GM21619 (cell line): Measurements from ENCODE around the gene HOXC12.

Experiments
- ATAC-seq: cut with Tn5 transposase; IDR thresholded peaks from one replicate; pipeline ENCODE4 v1.9.1; 2021; ENCODE audit not compliant: unreplicated experiment

HOXC12 gene

GRCh38 chr12:53971129-53971528, 16.4 kb downstream of the HOXC12 start:
- ATAC-seq: no peak

DNA sequence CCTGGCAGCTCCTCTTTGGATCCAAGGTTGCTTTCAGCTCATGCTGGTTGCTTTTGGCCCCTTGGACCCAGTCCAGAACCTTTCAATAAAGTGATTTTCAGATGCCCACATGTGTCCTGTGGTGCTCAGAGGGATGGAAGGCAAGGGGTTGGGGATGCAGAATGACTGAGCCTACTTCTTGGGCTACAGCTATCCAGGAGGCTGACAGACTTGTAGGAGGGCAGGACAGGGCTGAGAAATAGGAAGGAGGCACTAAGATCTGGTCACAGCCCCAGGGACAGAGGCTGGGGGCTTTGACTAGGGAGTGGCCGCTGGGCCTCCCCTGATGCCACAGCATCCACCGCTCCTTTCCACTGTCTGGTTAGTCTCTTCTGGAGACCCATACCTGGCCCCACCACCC, 17.0 kb downstream of the HOXC12 start:
- ATAC-seq: no peak

GRCh38 chr12:53972152-53972702, 17.5 kb downstream of the HOXC12 start:
- no peak for ATAC-seq

DNA sequence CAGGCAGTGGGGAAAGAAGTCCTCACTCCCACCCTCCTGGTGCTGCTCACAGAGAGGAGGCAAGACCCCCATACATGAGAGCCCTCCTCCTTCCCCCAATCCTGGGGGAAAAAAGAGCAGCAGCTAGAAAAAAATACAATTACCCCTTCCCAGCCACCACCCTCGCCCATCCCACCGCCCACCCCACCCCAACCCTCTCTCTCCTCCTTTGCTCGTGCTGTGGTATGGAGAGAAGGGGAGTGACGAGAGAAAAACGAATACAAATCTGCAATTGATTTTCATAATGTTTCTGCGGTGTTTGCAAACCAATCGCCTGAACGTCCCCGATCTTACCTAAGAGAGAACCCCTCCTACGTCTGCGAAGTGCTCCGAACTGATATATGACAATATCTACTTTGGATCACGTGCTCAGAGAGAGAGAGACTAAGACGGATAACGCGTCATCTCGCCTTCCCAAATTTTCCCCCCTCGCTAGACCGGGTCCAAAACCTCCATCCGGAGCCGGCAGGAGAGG, 18.1 kb downstream of the HOXC12 start, which contains the start of gene HOXC11:
Gene HOXC11 (plus strand): TSS at position 405 of the 514 bp plus-strand sequence. CDS start 116 bp downstream, outside the sequence.
- no peak for ATAC-seq

DNA sequence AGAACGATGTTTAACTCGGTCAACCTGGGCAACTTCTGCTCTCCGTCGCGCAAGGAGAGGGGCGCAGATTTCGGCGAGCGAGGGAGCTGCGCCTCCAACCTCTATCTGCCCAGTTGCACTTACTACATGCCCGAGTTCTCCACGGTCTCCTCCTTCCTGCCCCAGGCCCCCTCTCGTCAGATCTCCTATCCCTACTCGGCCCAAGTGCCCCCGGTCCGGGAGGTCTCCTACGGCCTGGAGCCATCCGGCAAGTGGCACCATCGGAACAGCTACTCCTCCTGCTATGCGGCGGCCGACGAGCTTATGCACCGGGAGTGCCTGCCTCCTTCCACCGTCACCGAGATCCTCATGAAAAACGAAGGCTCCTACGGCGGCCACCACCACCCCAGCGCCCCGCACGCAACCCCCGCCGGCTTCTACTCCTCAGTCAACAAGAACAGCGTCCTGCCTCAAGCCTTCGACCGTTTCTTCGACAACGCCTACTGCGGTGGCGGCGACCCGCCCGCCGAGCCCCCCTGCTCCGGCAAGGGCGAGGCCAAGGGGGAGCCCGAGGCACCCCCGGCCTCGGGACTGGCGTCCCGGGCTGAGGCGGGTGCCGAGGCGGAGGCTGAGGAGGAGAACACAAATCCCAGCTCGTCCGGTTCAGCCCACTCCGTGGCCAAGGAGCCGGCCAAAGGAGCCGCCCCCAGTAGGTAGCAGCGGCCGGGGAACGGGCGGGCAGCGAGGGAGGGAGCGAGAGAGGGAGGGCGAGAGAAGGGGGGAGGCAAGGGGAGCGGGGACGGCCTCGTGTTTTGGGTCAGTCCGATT, 18.7 kb downstream of the HOXC12 start:
- ATAC-seq: no peak

GRCh38 chr12:53974084-53975063, 19.7 kb downstream of the HOXC12 start, which contains the start of gene HOTAIR:
HOTAIR (minus strand) TSS chr12:53974954.
- ATAC-seq: no peak

DNA sequence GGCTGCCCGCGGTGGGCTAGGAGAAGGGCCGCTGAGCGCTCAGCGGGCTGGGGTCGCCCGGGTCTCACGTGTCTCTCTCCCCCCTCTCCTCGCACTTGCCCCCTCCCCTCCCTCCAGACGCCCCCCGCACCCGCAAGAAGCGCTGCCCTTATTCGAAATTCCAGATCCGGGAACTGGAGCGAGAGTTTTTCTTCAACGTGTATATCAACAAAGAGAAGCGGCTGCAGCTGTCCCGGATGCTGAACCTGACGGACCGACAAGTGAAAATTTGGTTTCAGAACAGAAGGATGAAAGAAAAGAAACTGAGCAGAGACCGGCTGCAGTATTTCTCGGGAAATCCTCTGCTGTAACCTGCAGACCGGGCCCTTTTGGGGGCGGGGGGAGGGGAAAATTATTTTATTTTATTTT, 20.4 kb downstream of the HOXC12 start:
- no peak for ATAC-seq

- ATAC-seq: no peak
Measured at GRCh38 chr12:53975479-53976152, 20.9 kb downstream of the HOXC12 start.

DNA sequence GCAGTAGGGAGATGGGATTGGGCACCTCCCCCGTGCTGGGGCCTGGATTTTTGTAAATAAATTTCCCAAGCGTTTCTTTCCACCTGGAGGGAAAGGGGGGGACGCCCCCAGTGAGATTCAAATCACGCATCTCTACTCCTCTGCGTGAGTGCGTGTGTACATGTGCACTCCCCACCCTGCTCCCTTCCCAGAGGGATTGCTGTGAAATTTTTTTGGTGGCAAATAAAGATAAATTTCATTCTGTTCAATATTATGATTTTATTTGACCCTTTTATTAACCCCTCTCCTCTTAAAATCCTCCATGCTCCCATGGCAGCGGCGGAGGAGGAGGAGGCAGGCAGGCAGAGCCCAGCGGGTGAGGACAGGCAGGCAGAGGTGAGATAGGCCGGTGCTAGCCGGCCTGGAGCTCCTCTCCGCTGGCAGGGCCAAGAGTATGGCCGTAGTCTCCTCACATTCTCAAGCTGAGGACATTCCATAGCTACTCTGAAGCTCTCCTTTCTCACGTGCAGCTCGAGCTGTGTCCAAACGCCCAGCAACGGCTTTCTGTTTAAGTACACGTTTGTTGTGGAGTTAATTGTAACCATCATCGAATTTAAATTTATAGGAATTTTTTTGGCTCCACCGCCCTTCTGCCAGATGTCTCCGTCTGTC, 21.6 kb downstream of the HOXC12 start:
- no peak for ATAC-seq

DNA sequence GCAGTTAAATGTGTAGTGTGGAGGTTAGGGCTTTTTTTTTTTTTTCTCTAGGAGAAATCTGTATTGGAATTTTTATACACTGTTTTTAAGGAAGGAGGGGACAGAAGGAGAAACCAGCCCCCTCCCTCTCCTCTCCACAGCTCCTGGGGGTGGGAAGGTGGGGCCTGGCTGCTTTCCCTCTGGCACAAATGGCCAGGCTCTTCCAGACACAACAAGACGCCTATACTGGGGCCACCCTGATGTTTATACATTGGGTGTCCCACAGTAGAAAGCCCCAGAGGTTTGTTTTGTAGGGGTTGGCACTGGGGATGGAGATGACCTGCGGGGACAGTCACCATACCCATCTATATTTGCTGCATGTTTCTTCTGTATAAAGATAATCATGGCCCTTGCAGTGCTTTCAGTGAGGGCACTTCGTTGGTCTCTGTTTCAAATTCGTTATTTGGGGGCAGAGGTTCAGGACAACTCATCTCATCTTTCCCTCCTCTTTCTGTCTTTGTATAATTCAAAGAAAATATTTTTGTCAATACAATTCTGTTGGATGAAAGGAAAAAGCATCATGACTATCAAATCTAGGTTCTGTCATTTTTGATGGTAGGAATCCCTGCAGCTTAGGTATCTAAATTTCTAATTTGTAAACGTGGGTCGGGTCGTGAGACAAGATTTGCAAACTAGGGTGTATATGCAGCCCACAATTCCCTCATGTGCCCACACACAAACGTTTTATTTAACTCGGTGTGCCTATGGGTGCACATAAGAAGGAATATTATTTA, 22.3 kb downstream of the HOXC12 start:
- ATAC-seq: no peak

GRCh38 chr12:53977596-53978445, 23.1 kb downstream of the HOXC12 start:
- no peak for ATAC-seq

DNA sequence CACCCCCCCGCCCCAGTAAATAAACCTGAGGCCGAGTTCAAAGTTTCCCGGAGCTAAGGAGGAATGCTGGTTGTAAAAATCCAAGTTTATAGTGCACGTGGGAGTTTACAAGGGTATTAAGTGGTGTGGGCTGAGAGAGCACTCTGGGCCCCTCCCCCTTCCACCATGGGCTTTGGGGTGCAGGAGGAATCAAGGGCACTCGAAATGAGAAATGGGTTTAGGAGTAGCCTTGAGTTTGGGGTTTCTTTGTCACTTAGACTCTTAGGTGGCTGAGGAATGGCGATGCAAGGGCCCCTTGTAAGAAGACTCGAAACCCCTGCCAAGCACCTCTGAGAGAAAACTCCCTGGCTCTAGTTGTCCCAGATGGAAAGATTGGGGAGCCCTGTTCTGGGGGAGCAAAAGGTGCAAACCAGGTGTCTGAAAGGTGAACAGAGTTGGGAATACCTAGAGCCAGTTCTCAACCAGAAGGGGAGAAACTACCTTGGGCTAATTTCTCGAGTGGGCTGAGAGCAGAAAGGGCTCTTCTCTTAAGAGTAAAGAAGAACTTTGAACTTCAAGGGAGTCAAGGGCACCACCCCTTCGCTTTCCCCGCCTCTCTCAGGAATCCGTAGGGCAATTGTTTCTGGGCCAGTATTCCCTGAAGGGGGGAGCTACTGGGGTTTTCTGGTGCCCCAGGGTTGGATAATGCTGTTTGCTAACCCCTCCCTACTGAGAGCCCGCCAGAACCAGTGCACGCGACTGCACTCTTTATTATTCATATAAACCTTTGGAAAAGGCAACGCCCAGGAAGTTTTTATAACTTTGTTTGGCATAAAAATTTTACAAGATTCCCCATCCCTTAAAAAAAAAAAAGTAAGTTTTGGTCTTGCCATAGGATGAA, 24.0 kb downstream of the HOXC12 start:
- ATAC-seq: no peak

DNA sequence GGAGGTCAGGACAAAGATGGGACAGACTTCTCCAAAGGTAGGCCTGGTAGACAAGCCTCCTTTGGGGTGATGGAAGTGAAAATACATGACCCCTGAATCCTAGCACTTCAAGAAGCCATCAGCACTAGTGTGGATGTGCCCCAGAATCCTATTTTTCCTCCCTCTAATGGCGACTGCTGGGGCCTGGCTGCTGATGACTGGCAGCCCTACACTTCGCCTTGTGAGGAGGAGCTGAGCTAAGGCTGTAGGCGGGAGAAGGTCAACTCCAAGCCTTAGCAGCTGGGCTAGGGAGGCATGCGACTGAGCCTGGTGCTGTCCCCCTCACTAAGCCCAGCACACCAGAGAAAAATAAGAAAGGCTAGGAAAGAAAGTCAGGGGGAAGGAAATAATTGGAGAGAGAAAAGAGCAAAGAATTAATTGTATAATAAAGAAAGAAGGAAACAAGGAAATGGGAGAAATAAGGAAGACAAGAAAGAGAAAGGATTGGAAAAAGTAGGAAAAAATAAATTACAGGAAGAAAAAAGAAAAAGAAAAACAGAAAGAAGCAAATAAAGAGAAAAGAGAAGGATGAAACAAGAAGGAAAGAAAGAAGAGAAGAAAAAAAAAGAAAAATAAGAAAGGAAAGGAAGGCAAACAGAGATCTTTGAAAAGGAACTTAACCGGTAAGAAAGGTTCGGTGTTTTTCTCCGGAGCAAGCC, 25.6 kb downstream of the HOXC12 start:
- no peak for ATAC-seq

- no peak for ATAC-seq
Measured at GRCh38 chr12:53980802-53981496, 26.2 kb downstream of the HOXC12 start.

DNA sequence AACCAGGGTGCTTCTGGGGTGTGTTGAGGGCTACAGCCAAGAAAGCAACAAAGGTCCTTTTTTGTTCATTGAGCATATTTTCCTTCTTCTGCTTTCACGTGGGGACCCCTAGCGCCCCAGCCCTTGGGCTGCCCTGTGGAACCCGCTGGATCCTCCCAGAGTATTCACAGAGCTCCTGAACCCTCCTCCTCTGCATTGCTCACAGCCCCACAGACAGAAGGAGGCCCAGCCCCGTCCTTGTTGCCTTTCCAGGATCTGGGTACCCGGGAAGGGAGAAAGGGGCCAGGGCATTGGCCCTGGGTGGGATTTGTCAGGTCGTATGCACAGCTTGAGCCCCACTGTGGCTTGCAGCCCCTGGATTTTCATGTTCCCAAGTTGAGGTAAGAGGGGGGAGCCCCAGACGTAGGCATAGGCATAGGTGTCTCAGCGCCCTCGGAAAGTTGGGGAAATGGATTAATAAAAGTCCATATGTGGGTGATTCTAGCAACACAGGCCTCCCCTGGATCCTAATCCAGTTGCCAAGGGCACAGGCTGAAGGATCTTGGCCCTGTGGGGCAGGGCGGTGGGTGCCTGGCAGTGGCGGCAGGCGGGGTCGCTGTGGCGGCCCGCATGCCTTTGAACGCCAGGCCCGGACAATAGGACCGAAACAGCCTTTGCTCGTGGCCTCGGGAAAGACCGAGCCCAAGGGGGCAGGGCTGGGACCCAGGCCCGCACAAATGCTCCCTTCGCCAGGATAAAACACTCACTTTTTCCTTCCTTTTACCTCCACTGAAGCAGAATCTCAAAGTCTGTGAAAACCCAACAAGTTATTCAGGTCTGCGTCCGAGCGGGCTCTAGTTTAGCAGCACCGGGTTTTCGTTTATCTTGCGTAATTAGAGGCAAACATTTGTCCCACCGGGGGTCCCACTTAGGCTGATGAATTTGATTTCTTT, 27.2 kb downstream of the HOXC12 start:
- ATAC-seq: no peak
